ENCODE measurements around the gene NR0B1. TPM values are rescaled to one million over a fixed set of nuclear protein-coding genes. Genes with fewer than 3 reads are reported as not detected.

The NR0B1 gene
- total and polyA plus RNA-seq, 5 experiments from 2014 or later = not detected

Other genes starting within 250 kb of the NR0B1 start
- not detected for gene MAGEB2, start 93.8 kb downstream of the NR0B1 start, total RNA-seq
- gene MAGEB2, start 93.8 kb downstream of the NR0B1 start, polyA plus RNA-seq = not detected
- not detected for gene MAGEB3, start 78.7 kb downstream of the NR0B1 start, total RNA-seq
- gene MAGEB3, start 78.7 kb downstream of the NR0B1 start, polyA plus RNA-seq = not detected
- gene MAGEB4, start 67.4 kb downstream of the NR0B1 start, total RNA-seq = not detected
- not detected for gene MAGEB4, start 67.4 kb downstream of the NR0B1 start, polyA plus RNA-seq
- not detected for gene MAGEB1, start 62.2 kb downstream of the NR0B1 start, total RNA-seq
- gene MAGEB1, start 62.2 kb downstream of the NR0B1 start, polyA plus RNA-seq = not detected

Measured in naive thymus-derived CD8-positive, alpha-beta T cell (primary cell).